Stimulated activated naive CD8-positive, alpha-beta T cell treated with anti-CD3 and anti-CD28 coated beads, Interleukin-15, amount 100 ng/mL, for 72 hours (primary cell): ENCODE results near the gene NFIB.

Experiments
- ATAC-seq: fragments of 150-1000 bp; cut with Tn5 transposase; 2 replicates; pipeline ENCODE4 v1.10.0; 2021; ENCODE audit warnings: mild to moderate bottlenecking, moderate library complexity
- DNase-seq, 2 donors: peaks; one replicate each; pipeline ENCODE4 v3.0.0; 2021 to 2022
- H3K27ac Mint-ChIP-seq, 2 donors: one replicate each; pipeline ENCODE4 v1.8.0; 2022; ENCODE audit warnings: mild to moderate bottlenecking in 2 of 2, mixed read lengths in 2 of 2, moderate library complexity in 2 of 2
- H3K27me3 Mint-ChIP-seq: one replicate; pipeline ENCODE4 v1.8.0; 2022; ENCODE audit warnings: mixed read lengths
- H3K4me1 Mint-ChIP-seq: one replicate; pipeline ENCODE4 v1.8.0; 2022; ENCODE audit warnings: mild to moderate bottlenecking, mixed read lengths
- H3K4me3 Mint-ChIP-seq, 2 donors: one replicate each; pipeline ENCODE4 v1.8.0; 2022; ENCODE audit warnings: mild to moderate bottlenecking in 2 of 2, mixed read lengths in 2 of 2, moderate library complexity in 1 of 2
- H3K9me3 Mint-ChIP-seq, 2 donors: one replicate each; pipeline ENCODE4 v1.8.0; 2022; ENCODE audit warnings: mixed read lengths in 2 of 2

Gene NFIB

GRCh38 chr9:14306672-14307660 lies 7.0 kb downstream of the NFIB start:
- no peaks in the 10 kb centered on the region for H3K9me3 Mint-ChIP-seq
- H3K4me1 Mint-ChIP-seq, result no peaks in the 10 kb centered on the region
- DNase-seq (no peak), ATAC-seq (no peak)
- H3K27ac Mint-ChIP-seq, result no peak overlapping the region
- no peak overlapping the region for H3K4me3 Mint-ChIP-seq
- H3K27me3 Mint-ChIP-seq, result peaks cover 18% of the 10 kb centered on the region

- ATAC-seq, result no peak
- H3K27me3 Mint-ChIP-seq, result peaks cover 18% of the 10 kb centered on the region
Measured at GRCh38 chr9:14306188-14306587, 7.8 kb downstream of the NFIB start.

GRCh38 chr9:14304259-14304658 lies 9.7 kb downstream of the NFIB start:
- ATAC-seq (no peak), DNase-seq (no peak)
- H3K4me1 Mint-ChIP-seq, result no peaks in the 10 kb centered on the region
- no peaks in the 10 kb centered on the region for H3K9me3 Mint-ChIP-seq
- H3K4me3 Mint-ChIP-seq, result no peak overlapping the region
- peaks cover 18% of the 10 kb centered on the region for H3K27me3 Mint-ChIP-seq
- no peak overlapping the region for H3K27ac Mint-ChIP-seq

More at GRCh38 chr9:14306188-14306587, 7.8 kb downstream of the NFIB start:
- H3K4me1 Mint-ChIP-seq, result no peaks in the 10 kb centered on the region
- no peaks in the 10 kb centered on the region for H3K9me3 Mint-ChIP-seq
- no peak overlapping the region for H3K4me3 Mint-ChIP-seq
- no peak overlapping the region for H3K27ac Mint-ChIP-seq
- DNase-seq, result no peak

- Mint-ChIP-seq H3K9me3 (no peaks in the 10 kb centered on the region), H3K4me1 (no peaks in the 10 kb centered on the region), H3K27ac (no peak overlapping the region), H3K27me3 (peaks cover 17% of the 10 kb centered on the region), H3K4me3 (no peak overlapping the region)
- DNase-seq, result no peak
- ATAC-seq, result no peak
Measured at GRCh38 chr9:14303521-14303920, 10.4 kb downstream of the NFIB start.

- Mint-ChIP-seq H3K4me3 (no peak overlapping the region), H3K9me3 (no peaks in the 10 kb centered on the region), H3K4me1 (no peaks in the 10 kb centered on the region), H3K27me3 (peaks cover 13% of the 10 kb centered on the region), H3K27ac (no peak overlapping the region)
- DNase-seq (no peak), ATAC-seq (no peak)
Measured at GRCh38 chr9:14303100-14303499, 10.8 kb downstream of the NFIB start.

GRCh38 chr9:14302405-14302804 lies 11.5 kb downstream of the NFIB start:
- no peaks in the 10 kb centered on the region for H3K4me1 Mint-ChIP-seq
- peaks cover 8% of the 10 kb centered on the region for H3K27me3 Mint-ChIP-seq
- DNase-seq, result no peak
- H3K4me3 Mint-ChIP-seq, result no peak overlapping the region
- peak overlapping the region in 1 of 2 donors; percentile 33 for H3K27ac Mint-ChIP-seq
- ATAC-seq, result no peak
- H3K9me3 Mint-ChIP-seq, result no peaks in the 10 kb centered on the region

GRCh38 chr9:14301583-14302021 lies 12.3 kb downstream of the NFIB start:
- Mint-ChIP-seq H3K4me1 (no peaks in the 10 kb centered on the region), H3K27me3 (peaks cover 10% of the 10 kb centered on the region)
- ATAC-seq, result no peak

GRCh38 chr9:14301006-14301405 lies 12.9 kb downstream of the NFIB start:
- no peak overlapping the region for H3K27ac Mint-ChIP-seq

More at GRCh38 chr9:14301583-14302021, 12.3 kb downstream of the NFIB start:
- no peaks in the 10 kb centered on the region for H3K9me3 Mint-ChIP-seq
- H3K27ac Mint-ChIP-seq, result no peak overlapping the region
- DNase-seq, result no peak
- H3K4me3 Mint-ChIP-seq, result no peak overlapping the region

GRCh38 chr9:14300588-14300987 lies 13.4 kb downstream of the NFIB start:
- ATAC-seq (no peak), DNase-seq (no peak)
- peaks cover 13% of the 10 kb centered on the region for H3K27me3 Mint-ChIP-seq
- no peak overlapping the region for H3K4me3 Mint-ChIP-seq
- no peaks in the 10 kb centered on the region for H3K4me1 Mint-ChIP-seq
- no peaks in the 10 kb centered on the region for H3K9me3 Mint-ChIP-seq
- H3K27ac Mint-ChIP-seq, result no peak overlapping the region

More at GRCh38 chr9:14301006-14301405, 12.9 kb downstream of the NFIB start:
- H3K9me3 Mint-ChIP-seq, result no peaks in the 10 kb centered on the region
- peaks cover 13% of the 10 kb centered on the region for H3K27me3 Mint-ChIP-seq
- no peaks in the 10 kb centered on the region for H3K4me1 Mint-ChIP-seq
- ATAC-seq, result no peak
- H3K4me3 Mint-ChIP-seq, result no peak overlapping the region
- DNase-seq, result no peak

- no peak for DNase-seq
- no peaks in the 10 kb centered on the region for H3K9me3 Mint-ChIP-seq
- peaks cover 13% of the 10 kb centered on the region for H3K27me3 Mint-ChIP-seq
- no peaks in the 10 kb centered on the region for H3K4me1 Mint-ChIP-seq
- no peak overlapping the region for H3K4me3 Mint-ChIP-seq
- H3K27ac Mint-ChIP-seq, result no peak overlapping the region
- ATAC-seq, result no peak
Measured at GRCh38 chr9:14300040-14300439, 13.9 kb downstream of the NFIB start.

GRCh38 chr9:14298601-14299022 lies 15.3 kb downstream of the NFIB start:
- no peaks in the 10 kb centered on the region for H3K9me3 Mint-ChIP-seq
- H3K4me3 Mint-ChIP-seq, result no peak overlapping the region
- no peak for DNase-seq
- H3K4me1 Mint-ChIP-seq, result no peaks in the 10 kb centered on the region
- ATAC-seq, result no peak
- peaks cover 18% of the 10 kb centered on the region for H3K27me3 Mint-ChIP-seq
- no peak overlapping the region for H3K27ac Mint-ChIP-seq

- no peak overlapping the region for H3K4me3 Mint-ChIP-seq
- H3K9me3 Mint-ChIP-seq, result no peaks in the 10 kb centered on the region
- H3K27me3 Mint-ChIP-seq, result peaks cover 24% of the 10 kb centered on the region
- no peaks in the 10 kb centered on the region for H3K4me1 Mint-ChIP-seq
- ATAC-seq (no peak), DNase-seq (no peak)
- H3K27ac Mint-ChIP-seq, result no peak overlapping the region
Measured at GRCh38 chr9:14296495-14297113, 17.3 kb downstream of the NFIB start.

GRCh38 chr9:14294659-14295058 lies 19.3 kb downstream of the NFIB start:
- no peaks in the 10 kb centered on the region for H3K4me1 Mint-ChIP-seq
- ATAC-seq (no peak), DNase-seq (no peak)
- peaks cover 24% of the 10 kb centered on the region for H3K27me3 Mint-ChIP-seq
- H3K27ac Mint-ChIP-seq, result no peak overlapping the region
- no peaks in the 10 kb centered on the region for H3K9me3 Mint-ChIP-seq
- no peak overlapping the region for H3K4me3 Mint-ChIP-seq

GRCh38 chr9:14293801-14294200 lies 20.1 kb downstream of the NFIB start:
- DNase-seq, result no peak
- Mint-ChIP-seq H3K27me3 (peaks cover 24% of the 10 kb centered on the region), H3K4me3 (no peak overlapping the region), H3K9me3 (no peaks in the 10 kb centered on the region), H3K4me1 (no peaks in the 10 kb centered on the region), H3K27ac (no peak overlapping the region)
- ATAC-seq, result no peak

GRCh38 chr9:14292181-14292739 lies 21.7 kb downstream of the NFIB start:
- Mint-ChIP-seq H3K27me3 (peaks cover 20% of the 10 kb centered on the region), H3K4me3 (no peak overlapping the region), H3K27ac (no peak overlapping the region), H3K4me1 (no peaks in the 10 kb centered on the region), H3K9me3 (no peaks in the 10 kb centered on the region)
- ATAC-seq (no peak), DNase-seq (no peak)

- Mint-ChIP-seq H3K4me3 (no peak overlapping the region), H3K27ac (peak overlapping the region in 1 of 2 donors; percentile 60), H3K9me3 (no peaks in the 10 kb centered on the region), H3K4me1 (no peaks in the 10 kb centered on the region), H3K27me3 (peaks cover 18% of the 10 kb centered on the region)
- ATAC-seq (no peak), DNase-seq (no peak)
Measured at GRCh38 chr9:14289916-14290315, 24.0 kb downstream of the NFIB start.
